Right renal cortex interstitium (tissue), 3 donors: ENCODE data around the gene MPRIP. TPM values are rescaled to one million over a fixed set of nuclear protein-coding genes. Genes with fewer than 3 reads are reported as not detected.
"Not testable (repeated sequence)": the region's sequence is repeated elsewhere in the genome, so short reads cannot be mapped to it uniquely, and the experiment has no call there.

Source experiments
- DNase-seq, 3 donors: peaks; one replicate each; pipeline ENCODE4 v3.0.0-alpha.2; 2013; ENCODE audit warnings: low read depth in 3 of 3, low spot score in 2 of 3
- polyA plus RNA-seq, 3 donors: library from polyadenylated mRNA; unstranded; fragments of 120-200 nt; gene quantifications; one replicate each; pipeline ENCODE4 v1.2.1, GENCODE V29; 2013; ENCODE audit not compliant: insufficient read length in 3 of 3

Gene MPRIP
- polyA plus RNA-seq, 3 donors = 129 to 172 (median 171) TPM

DNA sequence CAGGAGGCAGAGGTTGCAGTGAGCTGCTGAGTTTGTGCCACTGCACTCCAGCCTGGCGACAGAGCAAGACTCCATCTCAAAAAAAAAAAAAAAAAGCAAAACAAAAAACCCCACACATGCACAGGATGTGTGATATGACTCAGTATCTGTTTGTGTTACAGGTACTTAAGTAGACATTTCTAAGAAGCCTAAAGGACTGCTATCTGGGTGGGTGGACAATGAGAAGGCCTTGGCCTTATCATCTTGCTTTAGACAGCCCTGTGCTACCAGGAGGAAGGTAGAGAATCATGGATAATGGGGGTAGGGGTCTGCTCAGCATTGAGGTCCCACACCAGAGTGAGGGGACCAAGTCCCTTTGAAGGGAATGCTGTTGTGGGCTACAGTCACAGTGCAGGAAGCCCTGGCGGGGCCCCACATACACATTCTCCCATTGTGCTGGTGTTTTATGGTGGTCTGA, 137.1 kb downstream of the MPRIP start:
- no peak for DNase-seq

DNA sequence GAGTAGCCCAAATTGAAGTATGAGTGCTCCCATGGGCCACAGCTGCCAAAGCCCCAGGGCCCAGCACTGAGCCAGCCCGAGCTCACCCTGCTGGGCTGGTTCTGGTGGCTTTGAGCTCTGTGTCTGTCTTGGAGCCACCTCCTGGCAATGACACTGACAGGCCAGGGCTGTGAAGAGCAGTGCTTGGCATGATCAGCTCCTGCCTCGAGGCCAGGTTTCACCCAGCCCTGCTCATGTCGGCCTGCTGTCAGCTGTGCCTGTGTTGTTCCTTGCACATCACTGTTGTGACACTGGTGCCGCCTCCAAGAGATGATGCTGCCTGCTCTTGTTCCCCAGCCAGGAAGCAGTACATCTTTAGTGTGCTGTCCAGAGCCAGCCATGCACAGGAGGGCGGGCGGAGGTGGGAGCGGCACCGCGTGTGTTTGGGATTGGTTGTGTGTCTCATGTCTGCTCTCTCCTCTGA, 137.9 kb downstream of the MPRIP start:
- DNase-seq = no peak

DNA sequence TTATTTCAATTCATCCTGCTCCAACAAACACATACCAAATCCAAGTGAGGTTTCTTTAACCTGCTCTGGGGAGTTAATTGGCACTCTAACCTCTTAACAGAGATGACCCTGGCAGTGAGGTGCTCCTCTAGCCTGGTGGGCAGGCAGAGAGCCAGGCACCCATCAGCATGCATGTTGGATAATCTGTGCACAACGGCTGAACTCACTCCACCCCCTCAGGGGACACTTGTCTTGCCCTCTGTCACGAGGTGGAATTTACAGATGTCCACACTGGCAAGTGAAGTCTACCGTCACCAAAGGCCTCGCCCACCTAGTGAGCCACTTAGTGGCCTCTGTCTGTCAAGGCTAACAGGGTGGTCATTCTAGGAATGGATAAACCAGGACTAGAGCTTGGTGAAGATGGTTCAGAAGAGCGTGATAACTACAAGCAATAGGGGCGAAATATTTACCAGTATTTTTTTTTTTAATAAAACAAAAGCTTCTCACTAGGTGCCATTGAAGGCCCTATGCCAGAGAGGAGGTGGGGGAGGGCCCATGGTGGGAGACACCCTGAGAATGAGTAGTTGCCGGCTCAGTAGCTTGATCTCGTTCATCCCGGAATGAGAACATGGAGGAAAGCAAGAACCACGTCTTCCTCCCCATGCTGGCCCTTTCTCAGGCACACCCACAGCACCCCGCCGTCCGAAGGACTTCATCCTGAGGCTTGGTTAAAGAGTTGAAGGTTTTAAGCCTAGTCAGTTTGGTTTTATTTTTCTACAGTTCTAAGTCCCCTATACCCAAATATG, 138.7 kb downstream of the MPRIP start:
- no peak for DNase-seq

DNA sequence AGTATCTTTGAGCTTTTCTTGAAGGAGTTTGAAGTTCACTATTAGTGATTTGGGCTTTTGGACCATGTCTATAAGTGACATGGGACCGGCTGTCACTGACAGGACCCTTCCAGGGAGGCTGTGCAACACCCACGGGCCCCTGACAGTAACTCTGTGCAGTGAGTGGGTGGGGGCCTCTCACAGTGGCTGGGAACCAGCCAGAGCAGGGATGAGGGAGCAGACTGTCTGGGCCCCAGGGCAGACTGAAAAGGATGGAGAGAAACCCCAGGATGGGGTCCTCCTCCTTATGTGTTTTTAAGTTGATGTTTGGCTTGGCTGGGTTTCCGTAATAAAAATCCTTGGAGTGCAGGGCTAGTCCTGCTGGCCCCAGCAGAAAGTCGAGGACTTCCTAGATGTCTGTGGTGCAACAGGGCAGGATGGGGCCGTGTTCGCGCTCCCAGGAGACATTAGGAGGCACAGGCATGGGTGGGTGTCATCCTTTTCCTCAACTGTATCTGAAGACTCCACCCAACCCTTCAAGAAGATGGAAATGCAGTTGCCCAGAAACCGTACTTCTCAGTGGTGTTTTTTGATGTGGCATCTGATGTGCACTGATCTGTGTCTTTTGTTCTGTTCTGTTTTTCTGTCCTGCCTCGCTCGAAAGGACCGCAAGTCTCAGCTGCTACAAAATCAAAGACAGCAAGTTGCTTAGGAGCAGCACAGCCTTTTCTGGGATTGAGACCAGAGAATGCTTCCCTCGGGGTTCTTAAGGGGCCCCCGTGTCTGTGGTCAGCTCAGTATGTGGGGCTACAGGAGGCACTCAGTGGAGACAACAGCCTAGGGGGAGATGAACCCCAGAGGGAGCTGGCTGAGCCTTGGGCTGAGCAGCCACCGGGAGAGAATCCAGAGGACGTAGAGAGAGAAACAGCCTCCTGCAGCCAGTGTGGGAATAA, 139.7 kb downstream of the MPRIP start:
- DNase-seq = no peak

- DNase-seq = no peak
These were observed 140.4 kb downstream of the MPRIP start for GRCh38 chr17:17182598-17183136.

GRCh38 chr17:17183744-17184143, 141.5 kb downstream of the MPRIP start:
- DNase-seq = no peak

DNA sequence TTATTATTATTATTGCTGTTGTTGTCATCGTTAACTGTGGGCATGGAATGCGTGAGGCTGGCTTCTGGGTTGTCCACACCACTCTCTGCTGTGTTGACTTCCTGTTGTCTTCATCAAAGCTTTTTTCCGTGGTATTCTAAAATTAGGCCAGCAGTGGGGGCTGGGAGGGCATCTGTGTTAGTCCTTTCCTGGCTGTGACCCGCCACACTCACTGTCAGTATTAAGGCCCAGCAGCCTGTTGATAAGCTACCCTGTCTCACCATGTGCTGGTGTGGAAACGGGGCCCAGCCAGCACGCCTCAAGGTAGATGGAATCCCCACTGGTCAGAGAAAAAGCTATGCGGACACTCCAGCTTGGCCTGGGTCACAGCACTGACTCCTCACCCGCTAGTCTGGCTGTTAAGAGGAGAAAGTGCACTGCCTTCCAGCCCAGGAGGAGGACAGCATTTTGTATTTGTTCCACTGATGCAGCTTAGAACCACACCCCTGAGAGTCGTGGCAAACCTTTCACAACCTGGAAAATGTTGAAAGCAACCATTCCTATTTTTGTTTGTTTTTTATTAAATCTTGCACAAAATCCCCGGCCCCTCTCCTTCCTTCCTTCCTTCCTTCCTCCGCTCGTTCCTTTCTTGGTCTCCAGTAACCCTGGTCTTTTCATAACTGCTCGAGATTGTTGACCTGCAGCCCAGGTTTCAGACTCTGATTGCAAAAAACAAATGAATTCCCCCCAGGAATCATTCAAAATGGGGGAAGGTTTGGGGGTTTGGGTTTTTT, 142.9 kb downstream of the MPRIP start:
- not testable (repeated sequence) for DNase-seq

- DNase-seq = no peak
These were observed 143.8 kb downstream of the MPRIP start for GRCh38 chr17:17186051-17186450.

DNA sequence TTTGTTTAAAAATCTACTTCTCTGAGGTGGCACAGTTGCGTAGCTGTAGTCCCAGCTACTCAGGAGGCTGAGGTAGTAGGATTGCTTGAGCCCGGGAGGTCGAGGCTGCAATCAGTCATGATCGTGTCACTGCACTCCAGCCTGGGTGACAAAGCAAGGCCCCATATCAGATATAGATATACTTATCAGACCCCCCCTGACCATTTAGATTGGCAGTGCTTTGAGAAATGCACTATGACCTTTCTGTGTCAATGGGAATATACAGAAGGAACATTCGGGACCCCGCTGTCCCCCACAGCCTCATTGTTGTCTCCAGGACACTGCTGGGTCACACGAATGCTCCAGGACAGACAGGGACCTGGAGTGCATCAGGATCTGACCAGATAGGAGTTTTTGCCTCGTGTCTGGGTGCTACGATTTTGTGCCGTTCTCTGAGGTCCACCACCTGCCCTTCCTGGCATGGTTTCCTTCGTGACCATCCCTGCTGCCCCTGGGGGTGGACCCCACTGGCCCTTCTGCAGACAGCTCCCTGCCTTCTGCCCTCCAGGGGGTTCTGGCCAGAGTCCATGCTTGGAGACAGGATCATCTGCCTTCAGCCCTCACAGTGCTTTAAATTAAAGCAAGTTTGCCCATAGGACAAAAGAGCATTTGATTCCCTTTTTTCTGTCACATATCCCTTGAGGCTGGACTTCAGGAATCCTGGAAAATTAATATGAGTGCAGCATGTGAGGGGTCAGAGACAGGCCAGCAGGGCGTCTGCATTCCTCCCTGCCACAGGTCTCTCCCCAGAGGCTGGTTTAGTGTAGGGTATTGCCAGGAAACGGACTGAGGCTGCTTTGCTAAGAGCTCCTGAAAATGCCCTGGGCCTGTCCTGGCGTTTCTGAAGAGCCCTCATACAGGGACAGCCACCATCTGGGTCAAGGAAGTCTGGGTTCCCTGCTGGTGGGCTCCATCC, 144.6 kb downstream of the MPRIP start:
- DNase-seq = no peak

GRCh38 chr17:17188586-17188985, 146.3 kb downstream of the MPRIP start:
- DNase-seq = no peak

DNA sequence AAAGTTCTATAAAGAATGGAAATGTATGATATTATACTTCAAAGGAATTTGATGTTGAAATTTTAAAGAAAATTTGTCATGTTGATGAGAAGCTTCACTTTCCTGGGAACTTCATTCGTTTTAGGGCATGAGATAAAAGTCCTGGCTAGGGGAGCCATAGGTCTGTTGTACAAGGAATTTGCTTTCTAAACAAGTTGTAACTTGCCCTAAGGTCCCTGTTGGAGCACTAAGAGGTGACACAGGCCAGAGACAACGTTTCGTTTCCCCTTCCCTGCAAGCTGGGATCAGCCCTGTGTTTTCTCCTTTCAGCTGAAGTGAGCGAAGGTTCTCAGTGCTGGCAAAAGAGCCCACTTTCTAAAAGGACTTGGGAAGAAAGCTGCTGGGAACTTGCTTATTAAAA, 147.3 kb downstream of the MPRIP start:
- DNase-seq = no peak

- no peak for DNase-seq
These were observed 147.9 kb downstream of the MPRIP start for GRCh38 chr17:17190188-17190587.

- DNase-seq = no peak
These were observed 149.1 kb downstream of the MPRIP start for GRCh38 chr17:17191346-17191792.

GRCh38 chr17:17191961-17192381, 149.7 kb downstream of the MPRIP start:
- no peak for DNase-seq

DNA sequence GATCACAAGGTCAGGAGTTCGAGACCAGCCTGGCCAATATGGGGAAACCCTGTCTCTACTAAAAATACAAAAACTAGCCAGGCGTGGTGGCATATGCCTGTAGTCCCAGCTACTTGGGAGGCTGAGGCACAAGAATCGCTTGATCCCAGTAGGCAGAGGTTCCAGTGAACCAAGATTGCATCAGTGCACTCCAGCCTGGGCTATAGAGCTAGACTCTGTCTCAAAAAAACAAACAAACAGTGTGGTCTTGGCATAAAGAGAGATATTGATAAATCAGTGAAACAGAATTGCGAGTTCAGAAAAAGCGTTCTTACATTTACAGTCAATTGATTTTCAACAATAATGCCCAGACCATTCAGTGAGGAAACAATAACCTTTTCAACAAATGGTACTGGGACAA, 153.2 kb downstream of the MPRIP start:
- not testable (repeated sequence) for DNase-seq

DNA sequence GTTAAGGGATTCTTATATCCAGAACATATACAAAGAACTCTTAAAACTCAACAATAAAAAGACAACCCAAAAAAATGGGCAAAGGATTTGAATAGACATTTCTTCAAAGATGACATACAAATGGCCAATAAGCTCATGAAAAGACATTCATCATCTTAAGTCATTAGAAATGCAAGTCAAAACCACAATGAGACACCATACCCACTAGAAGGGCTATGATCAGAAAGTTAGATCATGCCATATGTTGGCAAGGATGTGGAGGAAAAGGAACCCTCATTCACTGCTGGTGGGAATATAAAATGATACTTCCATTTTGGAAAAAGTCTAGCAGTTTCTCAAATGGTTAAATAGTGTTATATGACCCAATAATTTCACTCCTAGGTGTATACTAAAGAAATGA, 154.5 kb downstream of the MPRIP start:
- no peak for DNase-seq

DNA sequence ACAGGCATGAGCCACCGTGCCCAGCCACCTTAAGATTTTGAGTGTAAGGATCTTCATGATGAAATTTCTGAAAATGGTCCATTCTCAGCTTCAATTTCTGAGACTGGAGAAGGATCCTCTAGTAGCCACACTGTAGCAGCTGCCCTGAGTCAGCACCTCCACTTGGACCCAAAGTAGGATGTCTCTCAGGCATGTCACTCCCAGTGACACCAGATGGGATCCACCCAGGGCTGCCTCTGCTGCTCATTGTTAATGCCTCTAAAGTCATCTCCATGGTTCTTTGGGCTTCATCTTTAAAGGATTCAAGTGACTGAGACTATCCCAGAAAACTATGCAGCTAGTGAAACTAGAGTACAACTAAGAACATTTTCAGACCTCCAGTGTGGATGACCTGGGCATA, 156.0 kb downstream of the MPRIP start:
- DNase-seq = no peak

GRCh38 chr17:17200311-17200710, 158.1 kb downstream of the MPRIP start:
- DNase-seq = no peak

GRCh38 chr17:17200831-17201230, 158.6 kb downstream of the MPRIP start:
- no peak for DNase-seq
